SIG-M5 treated with dmso at 0.1 percent for 504 hours (cell line): Measurements from ENCODE around the gene CRIP1.

Source experiments
- DNase-seq: peaks from one replicate; lab custom pipeline; 2025; ENCODE audit not compliant: unreplicated experiment; lab: John Stamatoyannopoulos, UW

CRIP1 gene

GRCh38 chr14:105450864-105451720 is 35.6 kb upstream of the CRIP1 start:
- DNase-seq, result no peak

- DNase-seq, result no peak
Observed at GRCh38 chr14:105452963-105453362, 33.7 kb upstream of the CRIP1 start.

GRCh38 chr14:105453847-105454246 is 32.8 kb upstream of the CRIP1 start:
- DNase-seq, result no peak

- DNase-seq, result no peak
Observed at GRCh38 chr14:105455086-105455640, 31.5 kb upstream of the CRIP1 start.

GRCh38 chr14:105455766-105456660 is 30.7 kb upstream of the CRIP1 start:
- DNase-seq, result no peak

GRCh38 chr14:105456736-105457617 is 29.7 kb upstream of the CRIP1 start:
- DNase-seq, result no peak

- DNase-seq, result no peak
Observed at GRCh38 chr14:105458010-105458409, 28.7 kb upstream of the CRIP1 start.

- no peak for DNase-seq
Observed at GRCh38 chr14:105458571-105458970, 28.1 kb upstream of the CRIP1 start.

GRCh38 chr14:105460116-105460515 is 26.6 kb upstream of the CRIP1 start:
- no peak for DNase-seq

- no peak for DNase-seq
Observed at GRCh38 chr14:105460616-105461015, 26.1 kb upstream of the CRIP1 start.

- DNase-seq, result no peak
Observed at GRCh38 chr14:105461903-105462302, 24.8 kb upstream of the CRIP1 start.

- no peak for DNase-seq
Observed at GRCh38 chr14:105464501-105464900, 22.2 kb upstream of the CRIP1 start.

GRCh38 chr14:105465209-105466031 is 21.3 kb upstream of the CRIP1 start:
- DNase-seq, result no peak

- no peak for DNase-seq
Observed at GRCh38 chr14:105466531-105467248, 20.0 kb upstream of the CRIP1 start.

- no peak for DNase-seq
Observed at GRCh38 chr14:105467249-105467941, 19.3 kb upstream of the CRIP1 start.

GRCh38 chr14:105467942-105468471 is 18.7 kb upstream of the CRIP1 start:
- DNase-seq, result no peak

GRCh38 chr14:105468621-105469241 is 18.0 kb upstream of the CRIP1 start:
- DNase-seq, result no peak
